ENCODE measurements around the gene COG4. TPM values are rescaled to one million over a fixed set of nuclear protein-coding genes. Genes with fewer than 3 reads are reported as not detected.

Gene COG4
- total RNA-seq, 1 donor from 2014 or later, result 48.4 TPM

- Mint-ChIP-seq H3K27ac (ENCODE audit: unreplicated experiment) (peak overlapping the region; percentile 75), H3K36me3 (ENCODE audit: low read depth) (no peaks in the 10 kb centered on the region), H3K4me3 (ENCODE audit: unreplicated experiment) (no peak overlapping the region), H3K9me3 (ENCODE audit: low read depth) (no peaks in the 10 kb centered on the region), H3K4me1 (ENCODE audit: low read depth) (peaks cover 77% of the 10 kb centered on the region), H3K27me3 (ENCODE audit: low read depth) (no peaks in the 10 kb centered on the region)
- TF ChIP-seq CTCF (IDR thresholded peaks at IDR 0.05), result no peak
- no peak for DNase-seq (ENCODE audit: low spot score)
Observed at GRCh38 chr16:70430667-70431536, 92.5 kb downstream of the COG4 start.

Other genes starting within 250 kb of the COG4 start
- gene AARS1, start 234.0 kb downstream of the COG4 start, total RNA-seq, result 92.2 to 243 TPM (median 234 TPM) in 3 replicates
- gene DDX19B, start 224.4 kb downstream of the COG4 start, total RNA-seq, result 22.9 to 26.0 TPM (median 24.5 TPM) in 3 replicates
- 32.4 to 48.3 TPM (median 34.0 TPM) in 3 replicates for gene DDX19A, start 176.7 kb downstream of the COG4 start, total RNA-seq
- 71.9 to 76.4 TPM (median 72.1 TPM) in 3 replicates for gene ST3GAL2, start 84.5 kb downstream of the COG4 start, total RNA-seq
- 9.2 to 12.9 TPM (median 11.5 TPM) in 3 replicates for gene FCSK, start 69.0 kb downstream of the COG4 start, total RNA-seq
- gene SF3B3, start 262 bp upstream of the COG4 start, total RNA-seq, result 182 to 262 TPM (median 186 TPM) in 3 replicates
- gene IL34, start 123.0 kb upstream of the COG4 start, total RNA-seq, result 13.0 to 25.0 TPM (median 20.8 TPM) in 3 replicates
- 243 to 296 TPM (median 282 TPM) in 3 replicates for gene MTSS2, start 162.5 kb upstream of the COG4 start, total RNA-seq

All from chondrocyte (in vitro differentiated cells).